GM10266 (cell line): ENCODE measurements around the gene CAMK2D.

Experiments used
- DNase-seq: peaks from one replicate; pipeline ENCODE4 v3.0.0; 2012; ENCODE audit errors: extremely low spot score
- TF ChIP-seq, protein P1 (sequence below): IDR thresholded peaks from 2 replicates; pipeline ENCODE4 v1.5.1; 2012; ENCODE audit warnings: mild to moderate bottlenecking, low read depth; ENCODE audit not compliant: control insufficient read depth, insufficient read depth; ENCODE audit errors: missing control alignments

The CAMK2D gene

DNA sequence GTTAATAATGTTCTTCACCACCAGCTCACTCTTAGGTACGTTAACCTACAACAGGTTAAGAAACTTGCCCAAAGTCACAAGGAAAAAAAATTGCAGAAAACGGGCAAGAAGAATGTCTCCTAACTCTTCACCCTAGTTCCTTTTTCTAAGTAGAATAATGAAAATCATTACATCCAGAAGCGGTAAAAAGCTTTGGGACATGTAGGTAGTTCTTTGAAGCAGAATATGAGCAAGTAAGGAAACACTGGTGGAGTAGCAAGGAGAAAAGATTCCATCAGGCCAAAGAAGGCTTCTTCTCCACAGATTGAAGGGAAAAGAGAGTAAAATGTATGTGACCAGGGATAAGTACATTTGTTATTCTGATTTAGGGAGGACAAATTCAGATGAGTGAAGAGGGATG, 4.1 kb downstream of the CAMK2D start:
- TF ChIP-seq, protein P1, sequence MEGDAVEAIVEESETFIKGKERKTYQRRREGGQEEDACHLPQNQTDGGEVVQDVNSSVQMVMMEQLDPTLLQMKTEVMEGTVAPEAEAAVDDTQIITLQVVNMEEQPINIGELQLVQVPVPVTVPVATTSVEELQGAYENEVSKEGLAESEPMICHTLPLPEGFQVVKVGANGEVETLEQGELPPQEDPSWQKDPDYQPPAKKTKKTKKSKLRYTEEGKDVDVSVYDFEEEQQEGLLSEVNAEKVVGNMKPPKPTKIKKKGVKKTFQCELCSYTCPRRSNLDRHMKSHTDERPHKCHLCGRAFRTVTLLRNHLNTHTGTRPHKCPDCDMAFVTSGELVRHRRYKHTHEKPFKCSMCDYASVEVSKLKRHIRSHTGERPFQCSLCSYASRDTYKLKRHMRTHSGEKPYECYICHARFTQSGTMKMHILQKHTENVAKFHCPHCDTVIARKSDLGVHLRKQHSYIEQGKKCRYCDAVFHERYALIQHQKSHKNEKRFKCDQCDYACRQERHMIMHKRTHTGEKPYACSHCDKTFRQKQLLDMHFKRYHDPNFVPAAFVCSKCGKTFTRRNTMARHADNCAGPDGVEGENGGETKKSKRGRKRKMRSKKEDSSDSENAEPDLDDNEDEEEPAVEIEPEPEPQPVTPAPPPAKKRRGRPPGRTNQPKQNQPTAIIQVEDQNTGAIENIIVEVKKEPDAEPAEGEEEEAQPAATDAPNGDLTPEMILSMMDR = no peak

DNA sequence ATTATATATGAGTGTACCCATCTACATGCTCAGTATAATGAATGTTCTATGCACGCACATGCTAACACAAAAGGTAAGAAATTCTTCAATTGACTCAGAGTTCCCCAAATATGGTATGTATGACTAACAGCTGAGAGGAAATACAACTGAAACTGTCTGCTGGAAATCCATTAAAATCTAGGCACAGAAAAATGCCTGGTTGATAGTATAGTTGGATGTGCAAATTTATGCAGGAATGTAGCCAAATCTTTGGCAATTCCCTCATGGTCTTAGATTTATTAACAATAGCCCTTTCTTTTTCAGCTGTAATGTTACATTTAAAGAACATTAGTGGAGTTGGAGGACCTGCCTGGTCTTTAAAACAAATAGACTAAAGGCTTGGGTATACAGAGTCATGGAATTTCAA, 5.5 kb downstream of the CAMK2D start:
- peak; percentile 30 for DNase-seq
- TF ChIP-seq, protein P1 = no peak

More for the DNA sequence above, 4.1 kb downstream of the CAMK2D start:
- no peak for DNase-seq

DNA sequence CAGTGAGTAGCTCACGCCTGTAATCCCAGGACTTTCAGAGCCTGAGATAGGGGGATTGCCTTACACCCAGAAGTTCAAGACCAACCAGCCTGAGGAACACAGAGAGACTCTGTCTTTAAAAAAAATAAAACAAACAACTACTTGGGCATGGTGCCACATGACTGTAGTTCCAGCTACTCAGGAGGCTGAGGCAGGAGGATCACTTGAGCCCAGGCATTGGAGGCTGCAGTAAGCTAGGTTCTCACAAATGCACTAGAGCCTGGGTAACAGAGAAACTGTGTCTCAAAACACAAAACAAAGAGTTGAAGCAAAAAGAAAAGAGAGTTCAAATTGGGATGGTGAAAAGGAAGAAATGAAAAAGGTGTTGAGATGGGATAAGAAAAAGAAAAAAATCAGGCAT, 10.8 kb downstream of the CAMK2D start:
- DNase-seq = no peak
- TF ChIP-seq, protein P1 = no peak

DNA sequence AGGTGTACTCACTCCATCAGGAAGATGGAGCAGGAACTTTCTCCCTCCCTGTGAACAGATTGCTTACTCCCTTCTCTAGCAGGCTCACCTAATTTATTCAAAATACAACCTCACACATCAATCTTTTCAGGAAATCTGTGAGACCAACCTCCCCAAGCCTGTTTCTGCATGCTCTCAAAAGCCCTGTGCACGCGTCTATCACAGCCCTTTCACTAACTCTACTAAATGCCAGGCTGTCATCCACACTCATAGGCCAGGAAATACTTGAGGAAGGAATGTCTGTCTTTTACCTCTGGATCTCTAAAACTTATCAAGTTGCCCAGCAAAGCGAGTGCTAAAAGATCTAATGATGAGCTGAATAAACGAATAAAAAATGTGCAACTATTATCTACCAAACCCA, 11.2 kb downstream of the CAMK2D start:
- TF ChIP-seq, protein P1 = no peak
- DNase-seq = no peak

DNA sequence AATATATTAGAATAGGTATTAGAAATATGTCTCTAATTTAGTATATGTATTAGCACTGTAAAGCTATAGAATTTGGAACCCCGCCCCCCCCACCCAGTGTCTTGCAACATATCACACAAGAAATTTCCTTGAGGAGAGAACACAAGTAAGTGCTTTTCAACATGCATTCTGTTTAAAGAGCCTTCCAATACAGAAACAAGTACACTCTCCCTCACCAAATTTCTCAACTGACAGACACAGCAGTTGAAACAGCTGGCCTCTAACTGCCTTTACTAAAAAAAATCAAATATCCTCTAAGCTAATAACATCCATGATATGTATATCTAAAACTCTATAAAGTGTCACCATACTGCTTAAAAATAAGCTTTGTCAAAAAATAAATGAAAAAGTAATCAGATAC, 12.4 kb downstream of the CAMK2D start:
- no peak for DNase-seq

DNA sequence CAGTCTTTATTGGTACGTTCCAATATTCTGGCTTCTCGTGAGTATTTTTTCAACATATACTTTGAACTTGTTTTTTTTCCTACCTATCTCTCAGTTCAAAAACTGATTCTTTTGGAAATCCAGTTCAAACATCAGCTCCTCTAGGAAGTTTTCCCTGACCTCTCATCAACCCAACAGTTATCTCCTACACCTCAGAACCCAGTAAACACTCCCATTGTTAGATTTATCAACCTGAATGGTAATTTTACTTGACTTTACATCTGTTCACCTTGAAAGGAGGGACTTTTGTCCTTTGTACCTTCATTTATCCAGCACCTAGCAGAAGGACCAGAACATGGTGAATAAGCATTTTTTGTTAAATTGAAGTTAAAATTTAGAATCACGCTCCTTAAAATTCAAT, 13.6 kb downstream of the CAMK2D start:
- no peak for DNase-seq
- TF ChIP-seq, protein P1 = no peak

More for the DNA sequence above, 12.4 kb downstream of the CAMK2D start:
- TF ChIP-seq, protein P1 = no peak

DNA sequence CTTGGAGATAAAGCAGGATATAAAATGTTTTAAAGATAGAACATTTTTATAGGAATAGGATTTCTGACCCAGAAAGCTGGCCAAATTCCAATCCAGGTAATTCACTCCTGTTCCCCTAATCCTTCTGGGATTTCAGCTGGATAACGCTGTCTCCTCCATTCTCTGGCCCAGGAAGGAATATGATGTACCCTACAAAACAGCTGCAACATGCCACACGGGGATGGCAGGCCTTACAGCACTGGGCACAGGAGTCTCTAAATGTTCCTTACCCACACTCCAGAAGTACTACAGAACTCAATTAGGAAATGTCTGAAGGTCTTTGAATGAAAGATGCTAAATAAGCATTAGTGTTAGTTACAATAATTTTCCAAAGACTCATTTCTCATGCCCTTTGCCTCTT, 15.8 kb downstream of the CAMK2D start:
- DNase-seq = no peak
- TF ChIP-seq, protein P1 = no peak
